GM12878 (cell line): ENCODE data around the gene VPS8. TPM values are rescaled to one million over a fixed set of nuclear protein-coding genes. Genes with fewer than 3 reads are reported as not detected.

Source experiments
- ATAC-seq: fragments of 200-7000 bp; cut with Tn5 transposase; 3 replicates; pipeline ENCODE4 v1.9.1; 2020; ENCODE audit warnings: mild to moderate bottlenecking, moderate library complexity
- BruUV-seq: library from RNA; stranded (reverse); fragments of 400-500 nt; replicated peaks from 2 replicates; lab custom pipeline; 2021; lab: Mats Ljungman, UMichigan
- CTCF ChIA-PET: fragments of 300-600 bp; sonication (Branson Sonifier 250); formaldehyde crosslinking; extraction: SDS; loops from one replicate; lab custom pipeline; 2021; ENCODE audit warnings: inconsistent platforms; lab: Yijun Ruan, JAX
- POLR2A ChIA-PET: fragments of 350-600 bp; formaldehyde crosslinking; extraction: SDS; loops from one replicate; lab custom pipeline; 2021; ENCODE audit warnings: inconsistent platforms; lab: Charles Lee
- RAD21 ChIA-PET: fragments of 300-600 bp; sonication (Branson Sonifier 250); formaldehyde crosslinking; loops from one replicate; lab custom pipeline; 2023; ENCODE audit warnings: antibody characterized with exemption; ENCODE audit not compliant: unreplicated experiment; lab: Charles Lee
- SMC1A ChIA-PET: fragments of 300-600 bp; sonication (Branson Sonifier 250); formaldehyde crosslinking; loops from one replicate; lab custom pipeline; 2023; ENCODE audit not compliant: unreplicated experiment, uncharacterized antibody; lab: Charles Lee
- DNase-seq: peaks from one replicate; pipeline ENCODE4 v3.0.0-alpha.2; 2011; ENCODE audit warnings: low read depth, low spot score
- FAIRE-seq: peaks from 3 replicates; lab custom pipeline; 2011; peaks lifted over from hg19 to GRCh38; lab: Jason Lieb, UNC
- H2AFZ ChIP-seq: 2 replicates; pipeline ENCODE4 v1.6.0; 2011; ENCODE audit warnings: low read depth, low read length, control low read depth; ENCODE audit not compliant: control insufficient read depth
- H3K27ac ChIP-seq: 2 replicates; pipeline ENCODE4 v1.5.1; 2011; ENCODE audit warnings: control low read depth; ENCODE audit not compliant: control insufficient read depth, insufficient read depth
- H3K27me3 ChIP-seq, 2 experiments: replicated peaks in 1 of 2; 2 replicates each; pipeline versions ENCODE4 v1.6.0 to v1.6.1; 2011; ENCODE audit warnings: low read length in 1 of 2; ENCODE audit not compliant: control insufficient read depth in 2 of 2, insufficient read depth in 2 of 2
- H3K36me3 ChIP-seq, 2 experiments: 2 replicates each; pipeline ENCODE4 v1.5.1; 2011; ENCODE audit warnings: low read length in 1 of 2; ENCODE audit not compliant: control insufficient read depth in 2 of 2, insufficient read depth in 2 of 2
- H3K4me1 ChIP-seq: 2 replicates; pipeline ENCODE4 v1.6.1; 2011; ENCODE audit warnings: mild to moderate bottlenecking, low read length, moderate library complexity, mixed read lengths; ENCODE audit not compliant: control insufficient read depth, insufficient read depth
- H3K4me2 ChIP-seq: 2 replicates; pipeline ENCODE4 v1.6.0; 2011; ENCODE audit warnings: control low read depth; ENCODE audit not compliant: control insufficient read depth, insufficient read depth
- H3K4me3 ChIP-seq: fragments of 200-600 bp; sonication (generic); 2 replicates; pipeline ENCODE4 v1.5.1; 2016
- H3K79me2 ChIP-seq: 2 replicates; pipeline ENCODE4 v1.6.0; 2011; ENCODE audit warnings: low read length; ENCODE audit not compliant: control insufficient read depth, insufficient read depth
- H3K9ac ChIP-seq: 2 replicates; pipeline ENCODE4 v1.8.0; 2011; ENCODE audit warnings: low read length, control low read depth, mixed read lengths; ENCODE audit not compliant: control insufficient read depth, insufficient read depth
- H3K9me3 ChIP-seq: replicated peaks from 3 replicates; pipeline ENCODE4 v1.5.1; 2011; ENCODE audit warnings: mild to moderate bottlenecking, low read length; ENCODE audit not compliant: control insufficient read depth, insufficient read depth
- H4K20me1 ChIP-seq: 2 replicates; pipeline ENCODE4 v1.6.0; 2011; ENCODE audit not compliant: control insufficient read depth, insufficient read depth
- IKZF1 ChIP-seq: fragments of 450-650 bp; conservative IDR thresholded peaks from 2 replicates; pipeline ENCODE4 v1.6.1; 2017; ENCODE audit warnings: antibody characterized with exemption, mild to moderate bottlenecking
- JUND ChIP-seq: IDR thresholded peaks from 2 replicates; pipeline ENCODE4 v1.6.1; 2012; ENCODE audit warnings: low read depth, mild to moderate bottlenecking, low read length, improper control_type of control experiment, moderate library complexity
- MTA2 ChIP-seq: fragments of 450-650 bp; IDR thresholded peaks from 2 replicates; pipeline ENCODE4 v1.6.1; 2016; ENCODE audit warnings: low read depth, mild to moderate bottlenecking, moderate library complexity
- NR2F1 ChIP-seq: fragments of 450-650 bp; conservative IDR thresholded peaks from 2 replicates; pipeline ENCODE4 v1.6.1; 2017; ENCODE audit warnings: mild to moderate bottlenecking
- PAX8 ChIP-seq: fragments of 450-650 bp; IDR thresholded peaks from 2 replicates; pipeline ENCODE4 v1.6.1; 2017; ENCODE audit warnings: mild to moderate bottlenecking, moderate library complexity
- RFX5 ChIP-seq: IDR thresholded peaks from 2 replicates; pipeline ENCODE4 v1.6.1; 2011; ENCODE audit warnings: low read depth, low read length, improper control_type of control experiment
- TCF3 ChIP-seq: IDR thresholded peaks from 2 replicates; pipeline ENCODE4 v1.6.1; 2012; ENCODE audit warnings: low read depth, mild to moderate bottlenecking, low read length, borderline replicate concordance; ENCODE audit not compliant: insufficient read depth
- ZNF622 ChIP-seq: fragments of 450-650 bp; IDR thresholded peaks from 2 replicates; pipeline ENCODE4 v1.6.1; 2017; ENCODE audit warnings: mild to moderate bottlenecking, inconsistent platforms
- WGBS: methylation state at CpG from one replicate; pipeline ENCODE4 v1.1.6; 2016; ENCODE audit warnings: low lambda C conversion rate; ENCODE audit not compliant: insufficient replicate concordance, insufficient coverage; ENCODE audit errors: missing lambda C conversion rate; 5-methylcytosine and 5-hydroxymethylcytosine counted together
- in situ Hi-C: fragments of 300-500 bp; cut with MboI; formaldehyde crosslinking; loops from 9 replicates; pipeline ENCODE4 v1.14.3; 2018; ENCODE audit warnings: mixed read lengths
- intact Hi-C: fragments of 100-400 bp; cut with micrococcal nuclease; formaldehyde crosslinking; loops from one replicate; pipeline ENCODE4 v1.14.2; 2022; ENCODE audit not compliant: unreplicated experiment
- polyA plus RNA-seq, 11 experiments: library from polyadenylated mRNA; depleted of rRNA in 4 of 11; unstranded in 6 of 11; stranded (reverse) in 5 of 11; fragments of >200 nt; fragmentation: Nextera tagmentation in 4 of 11; fragmentation: Illumina TruSeq in 1 of 11; extraction: Ambion mirVana in 4 of 11; extraction: Trizol in 1 of 11; gene quantifications; 1 replicate in 1 of 11; 2 replicates in 10 of 11; pipeline versions ENCODE4 v1.2.1 to v1.2.3, GENCODE V29; 2011 to 2016; ENCODE audit warnings: inconsistent platforms in 2 of 11, missing spikeins in 2 of 11, low read depth in 1 of 11
- total RNA-seq, 4 experiments: library from RNA; depleted of rRNA in 3 of 4; stranded (reverse); fragments of >200 nt in 3 of 4; fragmentation: Illumina TruSeq in 1 of 4; extraction: Trizol in 1 of 4; gene quantifications; 2 replicates each; pipeline versions ENCODE4 v1.2.1 to v1.2.3, GENCODE V29; 2013 to 2021
- TF ChIP-seq, protein P1 (sequence below): fragments of 450-650 bp; IDR thresholded peaks from 2 replicates; pipeline ENCODE4 v1.6.1; 2017; ENCODE audit warnings: antibody characterized with exemption, mild to moderate bottlenecking, moderate library complexity
- TF ChIP-seq, protein P2 (sequence below): IDR thresholded peaks from 2 replicates; pipeline ENCODE4 v1.6.1; 2012; ENCODE audit warnings: improper control_type of control experiment, low read depth, low read length; ENCODE audit not compliant: insufficient replicate concordance
- TF ChIP-seq, protein P3 (sequence below): fragments of 450-650 bp; IDR thresholded peaks from 2 replicates; pipeline ENCODE4 v1.6.1; 2016; ENCODE audit warnings: mild to moderate bottlenecking, moderate library complexity, borderline replicate concordance

VPS8 gene
- total and polyA plus RNA-seq, 10 of the 15 experiments (the other 5 are each of a cell fraction or from before 2014, with no cell fraction given): 8.9 to 34.7 (median 20.9) TPM

DNA sequence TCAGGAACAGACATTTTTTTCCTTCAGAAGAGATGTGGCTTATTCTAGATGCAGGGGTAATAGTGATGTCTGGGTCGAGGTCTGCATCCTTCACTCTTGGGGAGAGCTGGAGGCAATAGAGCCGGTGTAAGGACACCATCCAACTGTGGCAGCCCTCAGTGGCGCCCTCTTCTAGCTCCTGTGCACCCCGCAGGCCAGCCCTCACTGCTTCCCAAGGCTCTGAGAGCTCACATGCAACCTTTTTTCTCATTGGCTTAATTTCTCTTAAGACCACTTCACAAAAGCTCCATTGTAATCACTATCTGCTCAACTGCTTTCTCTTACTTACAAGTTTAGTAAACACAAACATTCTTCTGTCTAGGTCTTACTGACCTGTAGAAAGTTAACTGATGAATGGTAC is 3.9 kb upstream of the VPS8 start:
- intact Hi-C loops: no loop called here
- RAD21 ChIA-PET: interaction anchor here (1.2 kb wide), 1 partner anchor 247 kb away, joined by 3 read pairs; no protein-coding TSS in a partner anchor
- no TSS peak for BruUV-seq

More for the DNA sequence above, 3.9 kb upstream of the VPS8 start:
- H3K27ac ChIP-seq: no peak overlapping the region
- no peak for TF ChIP-seq NR2F1
- TF ChIP-seq, protein P1, sequence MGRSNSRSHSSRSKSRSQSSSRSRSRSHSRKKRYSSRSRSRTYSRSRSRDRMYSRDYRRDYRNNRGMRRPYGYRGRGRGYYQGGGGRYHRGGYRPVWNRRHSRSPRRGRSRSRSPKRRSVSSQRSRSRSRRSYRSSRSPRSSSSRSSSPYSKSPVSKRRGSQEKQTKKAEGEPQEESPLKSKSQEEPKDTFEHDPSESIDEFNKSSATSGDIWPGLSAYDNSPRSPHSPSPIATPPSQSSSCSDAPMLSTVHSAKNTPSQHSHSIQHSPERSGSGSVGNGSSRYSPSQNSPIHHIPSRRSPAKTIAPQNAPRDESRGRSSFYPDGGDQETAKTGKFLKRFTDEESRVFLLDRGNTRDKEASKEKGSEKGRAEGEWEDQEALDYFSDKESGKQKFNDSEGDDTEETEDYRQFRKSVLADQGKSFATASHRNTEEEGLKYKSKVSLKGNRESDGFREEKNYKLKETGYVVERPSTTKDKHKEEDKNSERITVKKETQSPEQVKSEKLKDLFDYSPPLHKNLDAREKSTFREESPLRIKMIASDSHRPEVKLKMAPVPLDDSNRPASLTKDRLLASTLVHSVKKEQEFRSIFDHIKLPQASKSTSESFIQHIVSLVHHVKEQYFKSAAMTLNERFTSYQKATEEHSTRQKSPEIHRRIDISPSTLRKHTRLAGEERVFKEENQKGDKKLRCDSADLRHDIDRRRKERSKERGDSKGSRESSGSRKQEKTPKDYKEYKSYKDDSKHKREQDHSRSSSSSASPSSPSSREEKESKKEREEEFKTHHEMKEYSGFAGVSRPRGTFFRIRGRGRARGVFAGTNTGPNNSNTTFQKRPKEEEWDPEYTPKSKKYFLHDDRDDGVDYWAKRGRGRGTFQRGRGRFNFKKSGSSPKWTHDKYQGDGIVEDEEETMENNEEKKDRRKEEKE: no peak
- no peak for TF ChIP-seq RFX5
- no peak for TF ChIP-seq MTA2
- TF ChIP-seq TCF3: no peak
- TF ChIP-seq, protein P2, sequence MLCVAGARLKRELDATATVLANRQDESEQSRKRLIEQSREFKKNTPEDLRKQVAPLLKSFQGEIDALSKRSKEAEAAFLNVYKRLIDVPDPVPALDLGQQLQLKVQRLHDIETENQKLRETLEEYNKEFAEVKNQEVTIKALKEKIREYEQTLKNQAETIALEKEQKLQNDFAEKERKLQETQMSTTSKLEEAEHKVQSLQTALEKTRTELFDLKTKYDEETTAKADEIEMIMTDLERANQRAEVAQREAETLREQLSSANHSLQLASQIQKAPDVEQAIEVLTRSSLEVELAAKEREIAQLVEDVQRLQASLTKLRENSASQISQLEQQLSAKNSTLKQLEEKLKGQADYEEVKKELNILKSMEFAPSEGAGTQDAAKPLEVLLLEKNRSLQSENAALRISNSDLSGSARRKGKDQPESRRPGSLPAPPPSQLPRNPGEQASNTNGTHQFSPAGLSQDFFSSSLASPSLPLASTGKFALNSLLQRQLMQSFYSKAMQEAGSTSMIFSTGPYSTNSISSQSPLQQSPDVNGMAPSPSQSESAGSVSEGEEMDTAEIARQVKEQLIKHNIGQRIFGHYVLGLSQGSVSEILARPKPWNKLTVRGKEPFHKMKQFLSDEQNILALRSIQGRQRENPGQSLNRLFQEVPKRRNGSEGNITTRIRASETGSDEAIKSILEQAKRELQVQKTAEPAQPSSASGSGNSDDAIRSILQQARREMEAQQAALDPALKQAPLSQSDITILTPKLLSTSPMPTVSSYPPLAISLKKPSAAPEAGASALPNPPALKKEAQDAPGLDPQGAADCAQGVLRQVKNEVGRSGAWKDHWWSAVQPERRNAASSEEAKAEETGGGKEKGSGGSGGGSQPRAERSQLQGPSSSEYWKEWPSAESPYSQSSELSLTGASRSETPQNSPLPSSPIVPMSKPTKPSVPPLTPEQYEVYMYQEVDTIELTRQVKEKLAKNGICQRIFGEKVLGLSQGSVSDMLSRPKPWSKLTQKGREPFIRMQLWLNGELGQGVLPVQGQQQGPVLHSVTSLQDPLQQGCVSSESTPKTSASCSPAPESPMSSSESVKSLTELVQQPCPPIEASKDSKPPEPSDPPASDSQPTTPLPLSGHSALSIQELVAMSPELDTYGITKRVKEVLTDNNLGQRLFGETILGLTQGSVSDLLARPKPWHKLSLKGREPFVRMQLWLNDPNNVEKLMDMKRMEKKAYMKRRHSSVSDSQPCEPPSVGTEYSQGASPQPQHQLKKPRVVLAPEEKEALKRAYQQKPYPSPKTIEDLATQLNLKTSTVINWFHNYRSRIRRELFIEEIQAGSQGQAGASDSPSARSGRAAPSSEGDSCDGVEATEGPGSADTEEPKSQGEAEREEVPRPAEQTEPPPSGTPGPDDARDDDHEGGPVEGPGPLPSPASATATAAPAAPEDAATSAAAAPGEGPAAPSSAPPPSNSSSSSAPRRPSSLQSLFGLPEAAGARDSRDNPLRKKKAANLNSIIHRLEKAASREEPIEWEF: no peak
- TF ChIP-seq, protein P3, sequence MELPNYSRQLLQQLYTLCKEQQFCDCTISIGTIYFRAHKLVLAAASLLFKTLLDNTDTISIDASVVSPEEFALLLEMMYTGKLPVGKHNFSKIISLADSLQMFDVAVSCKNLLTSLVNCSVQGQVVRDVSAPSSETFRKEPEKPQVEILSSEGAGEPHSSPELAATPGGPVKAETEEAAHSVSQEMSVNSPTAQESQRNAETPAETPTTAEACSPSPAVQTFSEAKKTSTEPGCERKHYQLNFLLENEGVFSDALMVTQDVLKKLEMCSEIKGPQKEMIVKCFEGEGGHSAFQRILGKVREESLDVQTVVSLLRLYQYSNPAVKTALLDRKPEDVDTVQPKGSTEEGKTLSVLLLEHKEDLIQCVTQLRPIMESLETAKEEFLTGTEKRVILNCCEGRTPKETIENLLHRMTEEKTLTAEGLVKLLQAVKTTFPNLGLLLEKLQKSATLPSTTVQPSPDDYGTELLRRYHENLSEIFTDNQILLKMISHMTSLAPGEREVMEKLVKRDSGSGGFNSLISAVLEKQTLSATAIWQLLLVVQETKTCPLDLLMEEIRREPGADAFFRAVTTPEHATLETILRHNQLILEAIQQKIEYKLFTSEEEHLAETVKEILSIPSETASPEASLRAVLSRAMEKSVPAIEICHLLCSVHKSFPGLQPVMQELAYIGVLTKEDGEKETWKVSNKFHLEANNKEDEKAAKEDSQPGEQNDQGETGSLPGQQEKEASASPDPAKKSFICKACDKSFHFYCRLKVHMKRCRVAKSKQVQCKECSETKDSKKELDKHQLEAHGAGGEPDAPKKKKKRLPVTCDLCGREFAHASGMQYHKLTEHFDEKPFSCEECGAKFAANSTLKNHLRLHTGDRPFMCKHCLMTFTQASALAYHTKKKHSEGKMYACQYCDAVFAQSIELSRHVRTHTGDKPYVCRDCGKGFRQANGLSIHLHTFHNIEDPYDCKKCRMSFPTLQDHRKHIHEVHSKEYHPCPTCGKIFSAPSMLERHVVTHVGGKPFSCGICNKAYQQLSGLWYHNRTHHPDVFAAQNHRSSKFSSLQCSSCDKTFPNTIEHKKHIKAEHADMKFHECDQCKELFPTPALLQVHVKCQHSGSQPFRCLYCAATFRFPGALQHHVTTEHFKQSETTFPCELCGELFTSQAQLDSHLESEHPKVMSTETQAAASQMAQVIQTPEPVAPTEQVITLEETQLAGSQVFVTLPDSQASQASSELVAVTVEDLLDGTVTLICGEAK: no peak
- TF ChIP-seq JUND: no peak
- TF ChIP-seq ZNF622: no peak
- no peak for TF ChIP-seq PAX8
- no peak for TF ChIP-seq IKZF1
- no peak overlapping the region for H2AFZ ChIP-seq
- no peaks in the 10 kb centered on the region for H4K20me1 ChIP-seq
- ChIA-PET POLR2A (no interaction called here), SMC1A (interaction anchor here (0.8 to 0.9 kb wide), 2 partner anchors 23 to 247 kb away, joined by 3 to 4 read pairs; partner anchors contain the start of gene EPHB3), CTCF (interaction anchor here (0.9 to 1.3 kb wide), 5 partner anchors 9 to 368 kb away, joined by 3 to 4 read pairs (median 3); no protein-coding TSS in a partner anchor)
- WGBS: 20% methylated on average over 4 of the region's 4 CpGs
- ATAC-seq (no peak), DNase-seq (no peak), FAIRE-seq (no peak)
- H3K9ac ChIP-seq: no peak overlapping the region
- no peaks in the 10 kb centered on the region for H3K9me3 ChIP-seq
- peaks cover 6% of the 10 kb centered on the region for H3K4me1 ChIP-seq
- H3K79me2 ChIP-seq: peaks cover 11% of the 10 kb centered on the region
- no peak overlapping the region for H3K4me3 ChIP-seq
- H3K4me2 ChIP-seq: no peak overlapping the region
- no peaks in the 10 kb centered on the region for H3K27me3 ChIP-seq
- in situ Hi-C loops: no loop called here
- no peaks in the 10 kb centered on the region for H3K36me3 ChIP-seq
